Heart left ventricle (tissue), 16 donors: Measurements from ENCODE around the gene OR4D1. TPM values are rescaled to one million over a fixed set of nuclear protein-coding genes. Genes with fewer than 3 reads are reported as not detected.

Experiments
- ATAC-seq, 4 donors: fragments of 200-7000 bp; cut with Tn5 transposase; one replicate each; pipeline ENCODE4 v1.9.1; 2020 to 2022; ENCODE audit warnings: moderate library complexity in 4 of 4, mild to moderate bottlenecking in 3 of 4, moderate number of reproducible peaks in 1 of 4
- DNase-seq, 5 donors: peaks; one replicate each; pipeline ENCODE4 v3.0.0-alpha.2; 2020
- H3K27ac ChIP-seq, 12 donors: fragments of 200-600 bp; sonication (generic) in 4 of 12; one replicate each; pipeline versions ENCODE4 v1.5.0 to v1.8.0; 2016 to 2022; ENCODE audit warnings: mild to moderate bottlenecking in 2 of 12
- H3K27me3 ChIP-seq, 9 donors: fragments of 200-600 bp; sonication (generic) in 2 of 9; one replicate each; pipeline versions ENCODE4 v1.5.1 to v1.8.0; 2016 to 2022; ENCODE audit warnings: mild to moderate bottlenecking in 3 of 9
- H3K36me3 ChIP-seq, 9 donors: fragments of 200-600 bp; sonication (generic) in 2 of 9; one replicate each; pipeline versions ENCODE4 v1.5.0 to v1.8.0; 2018 to 2022; ENCODE audit warnings: mild to moderate bottlenecking in 2 of 9
- H3K4me1 ChIP-seq, 12 donors: fragments of 200-600 bp; sonication (generic) in 4 of 12; one replicate each; pipeline versions ENCODE4 v1.5.0 to v1.8.0; 2016 to 2022; ENCODE audit warnings: mild to moderate bottlenecking in 3 of 12
- H3K4me3 ChIP-seq, 12 donors: fragments of 200-600 bp; sonication (generic) in 4 of 12; one replicate each; pipeline versions ENCODE4 v1.5.0 to v1.8.0; 2017 to 2022; ENCODE audit warnings: mild to moderate bottlenecking in 9 of 12, moderate library complexity in 4 of 12
- H3K9me3 ChIP-seq, 12 donors: fragments of 200-600 bp; sonication (generic) in 4 of 12; one replicate each; pipeline versions ENCODE4 v1.5.0 to v1.8.0; 2016 to 2022; ENCODE audit warnings: mild to moderate bottlenecking in 1 of 12
- POLR2A ChIP-seq, 2 donors: fragments of 450-650 bp; IDR thresholded peaks; one replicate each; pipeline ENCODE4 v1.6.1; 2017; ENCODE audit warnings: antibody characterized with exemption in 2 of 2, mild to moderate bottlenecking in 2 of 2, moderate library complexity in 2 of 2
- WGBS, 4 donors: extraction: QIAGEN DNeasy Blood & Tissue Kit in 2 of 4; methylation state at CpG; one replicate each; pipeline versions ENCODE4 v1.1.5 to v1.1.7; 2013 to 2018; 5-methylcytosine and 5-hydroxymethylcytosine counted together
- intact Hi-C, 10 donors: fragments of 100-400 bp; cut with DNase I; formaldehyde crosslinking; loops; one replicate each; pipeline versions ENCODE4 v1.11.1 to v1.14.2; 2022
- polyA plus RNA-seq, 2 donors: library from polyadenylated mRNA; stranded (reverse); fragments of 200-250 nt; gene quantifications; one replicate each; pipeline ENCODE4 v1.2.3, GENCODE V29; 2013
- total RNA-seq, 9 donors: library from RNA; depleted of rRNA in 2 of 9; stranded (reverse); fragments of >200 nt in 2 of 9; fragmentation: NEBNext Ultra II Directional in 3 of 9; extraction: Animal tissue kit (Norgen Biotek cat#: 25700) in 3 of 9; gene quantifications; one replicate each; pipeline versions ENCODE4 v1.1.0 to v1.2.4, GENCODE V29; 2016 to 2023
- TF ChIP-seq, protein P1 (sequence below), 12 donors: fragments of 200-600 bp; sonication (generic) in 4 of 12; IDR thresholded peaks; one replicate each; pipeline versions ENCODE4 v1.5.0 to v1.8.0; 2018 to 2022; ENCODE audit warnings: antibody characterized with exemption in 12 of 12, mild to moderate bottlenecking in 5 of 12
- donor health status: ischemic (EF 13 %, LVEDD 7.1; RV severe dilation, severe dysfunction).
- donor health status: healthy with polysubstance abuse.
- donor health status: DM: no; HTN: yes; CAD: no.
- donor health status: DM: no; HTN: no; CAD: no.
- donor health status: ischemic (EF 25% LVEDD 6.9; RV normal size, moderate dysfunction).
- donor health status: ischemic (EF 25% LVEDD 5.7; RV mildly dilated, moderate dysfunction).
- donor health status: healthy.
- donor health status: DM: yes; HTN: yes; CAD: no.
- donor health status: ischemic (EF 35%, LVEDD 5.7; RV mildly dilated, moderate dysfunction).
- donor health status: nonischemic (EF 11% LVEDD 7.7; RV severe dilation, severe dysfunction).
- donor health status: DM: yes; HTN: yes; CAD: no.
- donor health status: PGD.
- donor health status: ischemic (EF 29% LVEDD 5.4; RV normal size, mild dysfunction).
- donor health status: nonischemic (EF 23%, LVEDD 6.1; RV moderate dilation, normal function).

OR4D1 gene
- total and polyA plus RNA-seq, 11 donors = not detected

DNA sequence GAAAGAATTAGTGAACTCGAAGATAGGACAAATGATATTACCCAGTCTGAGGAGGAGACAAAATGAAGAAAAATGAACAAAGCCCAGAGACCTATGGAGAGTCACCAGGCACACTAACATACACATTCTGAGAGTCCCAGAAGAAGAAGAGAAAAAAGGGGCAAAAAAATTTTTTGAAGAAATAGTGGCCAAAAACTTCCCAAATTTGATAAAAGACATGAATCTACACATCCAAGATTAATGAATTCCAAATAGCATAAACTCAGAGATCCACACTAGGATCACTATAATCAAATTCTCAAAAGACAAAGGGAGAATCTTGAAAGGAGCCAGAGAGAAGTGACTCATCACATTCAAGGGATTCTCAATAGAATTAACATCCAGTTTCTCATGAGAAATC, 3.4 kb upstream of the OR4D1 start:
- DNase-seq (no peak), ATAC-seq (no peak)
- Histone ChIP-seq H3K27me3 (peaks cover 0 to 10% (median 2%) of the 10 kb centered on the region in 9 donors), H3K4me1 (no peaks in the 10 kb centered on the region), H3K9me3 (peaks cover 0 to 40% (median 23%) of the 10 kb centered on the region in 12 donors), H3K4me3 (no peak overlapping the region), H3K36me3 (no peaks in the 10 kb centered on the region), H3K27ac (no peak overlapping the region)
- 77 to 91% (median 87%) methylated on average over 1 of the region's 1 CpG for WGBS, 4 donors
- TF ChIP-seq, protein P1, sequence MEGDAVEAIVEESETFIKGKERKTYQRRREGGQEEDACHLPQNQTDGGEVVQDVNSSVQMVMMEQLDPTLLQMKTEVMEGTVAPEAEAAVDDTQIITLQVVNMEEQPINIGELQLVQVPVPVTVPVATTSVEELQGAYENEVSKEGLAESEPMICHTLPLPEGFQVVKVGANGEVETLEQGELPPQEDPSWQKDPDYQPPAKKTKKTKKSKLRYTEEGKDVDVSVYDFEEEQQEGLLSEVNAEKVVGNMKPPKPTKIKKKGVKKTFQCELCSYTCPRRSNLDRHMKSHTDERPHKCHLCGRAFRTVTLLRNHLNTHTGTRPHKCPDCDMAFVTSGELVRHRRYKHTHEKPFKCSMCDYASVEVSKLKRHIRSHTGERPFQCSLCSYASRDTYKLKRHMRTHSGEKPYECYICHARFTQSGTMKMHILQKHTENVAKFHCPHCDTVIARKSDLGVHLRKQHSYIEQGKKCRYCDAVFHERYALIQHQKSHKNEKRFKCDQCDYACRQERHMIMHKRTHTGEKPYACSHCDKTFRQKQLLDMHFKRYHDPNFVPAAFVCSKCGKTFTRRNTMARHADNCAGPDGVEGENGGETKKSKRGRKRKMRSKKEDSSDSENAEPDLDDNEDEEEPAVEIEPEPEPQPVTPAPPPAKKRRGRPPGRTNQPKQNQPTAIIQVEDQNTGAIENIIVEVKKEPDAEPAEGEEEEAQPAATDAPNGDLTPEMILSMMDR (IDR thresholded peaks at IDR 0.05) = no peak
- no peak for TF ChIP-seq POLR2A (IDR thresholded peaks at IDR 0.05)
- intact Hi-C loops = no loop called here

DNA sequence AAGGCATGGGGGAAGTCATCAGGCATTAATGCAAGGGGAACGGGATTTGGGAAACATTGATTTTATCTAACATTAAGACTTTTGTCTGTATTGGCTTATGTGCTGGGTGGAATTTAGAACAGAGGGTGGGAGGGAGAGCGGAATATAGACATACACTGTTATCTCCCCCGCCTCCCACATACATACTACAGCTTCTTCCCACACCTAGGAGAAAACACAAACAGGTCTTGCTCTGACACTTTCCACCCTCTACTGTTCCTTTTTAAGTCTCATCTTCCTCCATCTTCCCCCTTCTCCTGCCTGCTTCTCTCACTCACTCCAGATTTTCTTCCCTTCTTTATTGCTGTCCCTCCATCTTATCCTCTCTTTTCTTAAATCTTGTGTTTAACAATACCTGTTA, 425 bp downstream of the OR4D1 start:
- no peak for DNase-seq
- 73 to 83% (median 77%) methylated on average over 3 of the region's 3 CpGs for WGBS, 4 donors
- ATAC-seq = no peak

DNA sequence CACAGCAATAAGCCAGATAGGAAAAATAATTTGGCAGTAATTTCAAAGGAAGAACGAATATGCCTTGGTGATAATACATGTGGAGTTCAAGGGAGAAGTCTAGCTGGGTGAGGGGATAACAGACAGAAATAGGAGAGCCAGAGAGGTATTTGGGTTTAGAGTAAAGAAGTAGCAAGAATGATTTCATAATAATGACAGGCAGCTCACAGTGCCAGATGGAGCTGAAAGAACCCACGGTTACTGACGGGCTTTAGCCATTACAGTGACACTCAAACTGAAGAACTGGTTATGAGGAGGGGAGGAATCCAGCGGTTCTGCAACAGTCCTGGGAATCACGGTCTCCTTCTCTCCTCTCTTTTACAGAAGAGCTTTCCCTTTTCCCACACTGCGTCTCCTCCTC, 2.2 kb downstream of the OR4D1 start:
- Histone ChIP-seq H3K36me3 (no peaks in the 10 kb centered on the region), H3K4me3 (no peak overlapping the region), H3K27me3 (peaks cover 0 to 31% (median 2%) of the 10 kb centered on the region in 9 donors), H3K27ac (no peak overlapping the region), H3K9me3 (peaks cover 0 to 21% (median 9%) of the 10 kb centered on the region in 12 donors), H3K4me1 (peaks cover 0 to 19% (median 0%) of the 10 kb centered on the region in 12 donors)
- ATAC-seq (no peak), DNase-seq (no peak)
- TF ChIP-seq, protein P1 (IDR thresholded peaks at IDR 0.05) = no peak
- no peak for TF ChIP-seq POLR2A (IDR thresholded peaks at IDR 0.05)
- intact Hi-C loops = no loop called here
- 51 to 64% (median 58%) methylated on average over 6 of the region's 6 CpGs for WGBS, 4 donors

More for the DNA sequence above, 425 bp downstream of the OR4D1 start:
- H3K9me3 ChIP-seq = peaks cover 0 to 39% (median 23%) of the 10 kb centered on the region in 12 donors
- no peak for TF ChIP-seq POLR2A (IDR thresholded peaks at IDR 0.05)
- TF ChIP-seq, protein P1 (IDR thresholded peaks at IDR 0.05) = no peak
- H3K36me3 ChIP-seq = no peaks in the 10 kb centered on the region
- peaks cover 0 to 15% (median 0%) of the 10 kb centered on the region in 12 donors for H3K4me1 ChIP-seq
- H3K27me3 ChIP-seq = peaks cover 0 to 31% (median 2%) of the 10 kb centered on the region in 9 donors
- H3K27ac ChIP-seq = no peak overlapping the region
- intact Hi-C loops = no loop called here
- no peak overlapping the region for H3K4me3 ChIP-seq

DNA sequence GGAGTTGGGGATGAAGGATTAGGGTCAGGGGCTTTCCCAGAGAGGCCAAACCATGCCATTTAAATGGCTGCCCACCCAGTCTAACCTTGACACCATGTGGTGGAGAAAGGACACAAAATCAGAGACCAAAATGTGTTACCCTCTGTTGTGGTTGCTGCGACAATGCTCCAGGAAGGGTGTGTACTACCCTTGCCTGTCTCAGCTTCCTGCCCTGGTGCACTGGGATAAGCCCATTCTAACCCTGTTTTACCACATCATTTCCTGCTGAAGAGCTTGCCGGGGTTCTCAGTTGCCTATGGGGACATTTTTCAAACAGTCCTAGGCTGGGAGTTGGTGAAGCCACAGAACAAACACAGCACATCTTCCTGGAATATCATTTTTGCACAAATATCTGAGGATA, 4.9 kb downstream of the OR4D1 start:
- Histone ChIP-seq H3K27me3 (peaks cover 0 to 55% (median 14%) of the 10 kb centered on the region in 9 donors), H3K36me3 (no peaks in the 10 kb centered on the region), H3K4me1 (peaks cover 0 to 26% (median 2%) of the 10 kb centered on the region in 12 donors), H3K27ac (peak overlapping the region in 7 of 12 donors; percentile 3 to 74 (median 24)), H3K9me3 (no peaks in the 10 kb centered on the region), H3K4me3 (no peak overlapping the region)
- TF ChIP-seq, protein P1 (IDR thresholded peaks at IDR 0.05) = no peak
- TF ChIP-seq POLR2A (IDR thresholded peaks at IDR 0.05) = no peak
- WGBS, 4 donors = 46 to 59% (median 55%) methylated on average over 2 of the region's 2 CpGs
- DNase-seq (peak in 2 of 5 donors; percentile 20 to 49), ATAC-seq (peak in 3 of 4 donors; percentile 60 to 84 (median 68))
- intact Hi-C loops = no loop called here
